Testis (tissue), 2 donors: ENCODE results near the gene GMEB2.

Experiments
- CTCF ChIP-seq, 3 experiments: fragments of 450-650 bp in 2 of 3; fragments of 200-600 bp in 1 of 3; sonication (generic) in 1 of 3; IDR thresholded peaks; one replicate each; pipeline ENCODE4 v1.5.1; 2016 to 2019; ENCODE audit warnings: antibody characterized with exemption in 3 of 3, mild to moderate bottlenecking in 2 of 3, moderate library complexity in 1 of 3
- POLR2A ChIP-seq: fragments of 450-650 bp; IDR thresholded peaks from one replicate; pipeline ENCODE4 v1.6.1; 2017; ENCODE audit warnings: antibody characterized with exemption, mild to moderate bottlenecking, moderate library complexity

DNA sequence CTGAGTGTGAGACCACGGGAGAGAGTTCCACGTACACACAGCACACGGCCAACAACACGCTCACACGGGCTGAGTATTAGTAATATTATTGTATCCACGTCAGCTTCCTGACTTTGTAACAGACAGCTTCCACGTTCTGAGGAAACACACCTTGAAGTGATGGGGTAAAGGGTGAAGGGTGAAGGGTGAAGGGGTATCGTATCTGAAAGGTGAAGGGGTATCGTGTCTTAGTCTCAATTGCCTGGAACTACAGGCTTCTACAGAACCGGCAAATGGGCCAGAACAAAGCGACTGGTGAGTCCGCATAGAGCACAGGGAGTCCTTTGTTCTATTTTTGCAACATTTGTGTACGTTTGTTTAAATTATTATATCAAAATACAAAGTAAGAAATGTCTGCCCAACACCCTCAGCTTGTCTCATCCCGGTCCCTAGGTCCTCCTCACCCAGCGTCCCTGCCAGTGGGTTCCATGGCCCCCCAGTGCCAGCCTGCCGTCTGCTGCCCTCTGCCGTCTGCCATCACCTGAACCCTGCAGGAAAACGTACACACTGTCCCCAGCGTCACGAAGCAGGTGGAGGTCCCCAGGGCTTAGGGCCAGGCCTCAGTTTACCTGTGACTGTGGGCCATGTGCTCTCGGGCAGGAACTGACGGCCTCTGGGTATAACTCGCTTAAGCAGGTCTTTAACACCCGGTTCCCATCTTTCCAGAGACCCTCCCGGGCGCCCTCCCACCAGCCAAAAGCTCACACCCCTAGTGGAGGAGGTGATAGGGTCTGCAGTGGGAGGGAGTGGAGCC lies 48.5 kb downstream of the GMEB2 start:
- no peak for TF ChIP-seq CTCF (IDR thresholded peaks at IDR 0.05)
- TF ChIP-seq POLR2A: no peak
